ENCODE data around the gene CCDC12.

CCDC12 gene

GRCh38 chr3:46935168-46935858 lies 41.2 kb downstream of the CCDC12 start:
- Mint-ChIP-seq H3K36me3 (ENCODE audit: low read depth) (peaks cover 24% of the 10 kb centered on the region), H3K27ac (no peak overlapping the region), H3K4me1 (peaks cover 44% of the 10 kb centered on the region), H3K4me3 (no peak overlapping the region), H3K27me3 (ENCODE audit: low read depth, poor library complexity) (peaks cover 4% of the 10 kb centered on the region), H3K9me3 (no peaks in the 10 kb centered on the region)
- no peak for TF ChIP-seq CTCF (IDR thresholded peaks at IDR 0.05)
- DNase-seq = no peak

- H3K27me3 Mint-ChIP-seq (ENCODE audit: low read depth, poor library complexity) = peaks cover 4% of the 10 kb centered on the region
- H3K27ac Mint-ChIP-seq = no peak overlapping the region
- peaks cover 39% of the 10 kb centered on the region for H3K4me1 Mint-ChIP-seq
These were observed 41.9 kb downstream of the CCDC12 start for GRCh38 chr3:46934498-46935167.

GRCh38 chr3:46934072-46934471 lies 42.5 kb downstream of the CCDC12 start:
- H3K27ac Mint-ChIP-seq = no peak overlapping the region
- H3K27me3 Mint-ChIP-seq (ENCODE audit: low read depth, poor library complexity) = peaks cover 4% of the 10 kb centered on the region
- no peak for DNase-seq
- peaks cover 39% of the 10 kb centered on the region for H3K4me1 Mint-ChIP-seq
- no peaks in the 10 kb centered on the region for H3K9me3 Mint-ChIP-seq
- H3K36me3 Mint-ChIP-seq (ENCODE audit: low read depth) = peaks cover 24% of the 10 kb centered on the region
- TF ChIP-seq CTCF (IDR thresholded peaks at IDR 0.05) = no peak
- H3K4me3 Mint-ChIP-seq = no peak overlapping the region

More at GRCh38 chr3:46934498-46935167, 41.9 kb downstream of the CCDC12 start:
- H3K9me3 Mint-ChIP-seq = no peaks in the 10 kb centered on the region
- DNase-seq = no peak
- TF ChIP-seq CTCF (IDR thresholded peaks at IDR 0.05) = no peak
- peaks cover 21% of the 10 kb centered on the region for H3K36me3 Mint-ChIP-seq (ENCODE audit: low read depth)
- no peak overlapping the region for H3K4me3 Mint-ChIP-seq

- TF ChIP-seq CTCF (IDR thresholded peaks at IDR 0.05) = no peak
- Mint-ChIP-seq H3K9me3 (peaks cover 6% of the 10 kb centered on the region), H3K27ac (no peak overlapping the region), H3K4me3 (no peak overlapping the region), H3K4me1 (peaks cover 39% of the 10 kb centered on the region), H3K27me3 (ENCODE audit: low read depth, poor library complexity) (peaks cover 4% of the 10 kb centered on the region), H3K36me3 (ENCODE audit: low read depth) (peaks cover 26% of the 10 kb centered on the region)
- DNase-seq = no peak
These were observed 43.3 kb downstream of the CCDC12 start for GRCh38 chr3:46933261-46933660.

- Mint-ChIP-seq H3K4me1 (peaks cover 36% of the 10 kb centered on the region), H3K36me3 (ENCODE audit: low read depth) (peaks cover 22% of the 10 kb centered on the region), H3K4me3 (no peak overlapping the region), H3K27me3 (ENCODE audit: low read depth, poor library complexity) (peaks cover 4% of the 10 kb centered on the region), H3K27ac (peak overlapping the region; percentile 57), H3K9me3 (peaks cover 6% of the 10 kb centered on the region)
- DNase-seq = no peak
- TF ChIP-seq CTCF (IDR thresholded peaks at IDR 0.05) = no peak
These were observed 43.9 kb downstream of the CCDC12 start for GRCh38 chr3:46932455-46933225.

Measured in nephron progenitor cell (in vitro differentiated cells).